Cardiac muscle cell (in vitro differentiated cells and primary cell): ENCODE measurements around the gene TRIM45. TPM values are rescaled to one million over a fixed set of nuclear protein-coding genes. Genes with fewer than 3 reads are reported as not detected.

ENCODE experiments used
- DNase-seq, 2 donors: peaks; one replicate each; pipeline versions ENCODE4 v3.0.0 to v3.0.0-alpha.2; 2010 to 2017; ENCODE audit warnings: low read depth in 1 of 2, low spot score in 1 of 2
- H3K27ac ChIP-seq: fragments of 200-600 bp; sonication (generic); 2 replicates; pipeline ENCODE4 v1.5.1; 2016
- H3K27me3 ChIP-seq: fragments of 200-600 bp; sonication (generic); 2 replicates; pipeline ENCODE4 v1.6.0; 2016; ENCODE audit warnings: control low read depth
- H3K36me3 ChIP-seq: fragments of 200-600 bp; sonication (generic); 2 replicates; pipeline ENCODE4 v1.5.1; 2016; ENCODE audit warnings: control low read depth
- H3K4me1 ChIP-seq: fragments of 200-600 bp; sonication (generic); 2 replicates; pipeline ENCODE4 v1.8.1; 2017; ENCODE audit warnings: low read depth, mild to moderate bottlenecking, mixed run types
- H3K4me3 ChIP-seq: fragments of 200-600 bp; sonication (generic); 2 replicates; pipeline ENCODE4 v1.5.1; 2016; ENCODE audit warnings: mild to moderate bottlenecking
- H3K9me3 ChIP-seq: fragments of 200-600 bp; sonication (generic); 2 replicates; pipeline ENCODE4 v1.5.1; 2017; ENCODE audit warnings: low read depth, mild to moderate bottlenecking, control low read depth
- polyA plus RNA-seq: library from polyadenylated mRNA; unstranded; fragments of >200 nt; fragmentation: Nextera tagmentation; extraction: Ambion mirVana; gene quantifications from 2 replicates; pipeline ENCODE4 v1.2.1, GENCODE V29; 2016
- total RNA-seq: library from RNA; depleted of rRNA; stranded (reverse); fragments of >200 nt; gene quantifications from 2 replicates; pipeline ENCODE4 v1.2.3, GENCODE V29; 2016
- TF ChIP-seq, protein P1 (sequence below): IDR thresholded peaks from 2 replicates; pipeline ENCODE4 v1.5.1; 2012; ENCODE audit warnings: low read depth, mild to moderate bottlenecking, low read length

Gene TRIM45
- total and polyA plus RNA-seq, 2 experiments from 2014 or later = 17.2 to 21.5 TPM

DNA sequence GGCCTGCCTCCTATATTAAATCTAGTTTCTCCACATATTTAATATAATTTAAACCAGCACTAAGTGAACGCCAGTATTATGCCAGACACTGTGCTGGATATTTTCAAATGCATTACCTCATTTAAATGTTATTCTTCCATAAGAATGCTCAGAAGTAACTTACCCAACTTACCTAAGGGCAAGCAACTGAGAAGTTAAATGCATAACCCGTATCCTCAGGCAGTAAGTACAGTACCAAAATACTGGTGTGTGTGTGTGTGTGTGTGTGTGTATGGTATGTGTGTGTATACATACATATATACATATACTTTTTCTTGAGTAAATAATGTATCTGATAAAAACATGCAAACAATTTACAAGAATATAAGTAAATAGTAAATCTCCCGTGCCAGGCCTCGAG lies 9.0 kb upstream of the TRIM45 start:
- H3K27me3 ChIP-seq = no peaks in the 10 kb centered on the region
- H3K27ac ChIP-seq = no peak overlapping the region
- H3K4me1 ChIP-seq = peaks cover 11% of the 10 kb centered on the region
- TF ChIP-seq, protein P1, sequence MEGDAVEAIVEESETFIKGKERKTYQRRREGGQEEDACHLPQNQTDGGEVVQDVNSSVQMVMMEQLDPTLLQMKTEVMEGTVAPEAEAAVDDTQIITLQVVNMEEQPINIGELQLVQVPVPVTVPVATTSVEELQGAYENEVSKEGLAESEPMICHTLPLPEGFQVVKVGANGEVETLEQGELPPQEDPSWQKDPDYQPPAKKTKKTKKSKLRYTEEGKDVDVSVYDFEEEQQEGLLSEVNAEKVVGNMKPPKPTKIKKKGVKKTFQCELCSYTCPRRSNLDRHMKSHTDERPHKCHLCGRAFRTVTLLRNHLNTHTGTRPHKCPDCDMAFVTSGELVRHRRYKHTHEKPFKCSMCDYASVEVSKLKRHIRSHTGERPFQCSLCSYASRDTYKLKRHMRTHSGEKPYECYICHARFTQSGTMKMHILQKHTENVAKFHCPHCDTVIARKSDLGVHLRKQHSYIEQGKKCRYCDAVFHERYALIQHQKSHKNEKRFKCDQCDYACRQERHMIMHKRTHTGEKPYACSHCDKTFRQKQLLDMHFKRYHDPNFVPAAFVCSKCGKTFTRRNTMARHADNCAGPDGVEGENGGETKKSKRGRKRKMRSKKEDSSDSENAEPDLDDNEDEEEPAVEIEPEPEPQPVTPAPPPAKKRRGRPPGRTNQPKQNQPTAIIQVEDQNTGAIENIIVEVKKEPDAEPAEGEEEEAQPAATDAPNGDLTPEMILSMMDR = no peak
- no peaks in the 10 kb centered on the region for H3K9me3 ChIP-seq
- no peaks in the 10 kb centered on the region for H3K36me3 ChIP-seq
- no peak overlapping the region for H3K4me3 ChIP-seq
- DNase-seq = no peak

DNA sequence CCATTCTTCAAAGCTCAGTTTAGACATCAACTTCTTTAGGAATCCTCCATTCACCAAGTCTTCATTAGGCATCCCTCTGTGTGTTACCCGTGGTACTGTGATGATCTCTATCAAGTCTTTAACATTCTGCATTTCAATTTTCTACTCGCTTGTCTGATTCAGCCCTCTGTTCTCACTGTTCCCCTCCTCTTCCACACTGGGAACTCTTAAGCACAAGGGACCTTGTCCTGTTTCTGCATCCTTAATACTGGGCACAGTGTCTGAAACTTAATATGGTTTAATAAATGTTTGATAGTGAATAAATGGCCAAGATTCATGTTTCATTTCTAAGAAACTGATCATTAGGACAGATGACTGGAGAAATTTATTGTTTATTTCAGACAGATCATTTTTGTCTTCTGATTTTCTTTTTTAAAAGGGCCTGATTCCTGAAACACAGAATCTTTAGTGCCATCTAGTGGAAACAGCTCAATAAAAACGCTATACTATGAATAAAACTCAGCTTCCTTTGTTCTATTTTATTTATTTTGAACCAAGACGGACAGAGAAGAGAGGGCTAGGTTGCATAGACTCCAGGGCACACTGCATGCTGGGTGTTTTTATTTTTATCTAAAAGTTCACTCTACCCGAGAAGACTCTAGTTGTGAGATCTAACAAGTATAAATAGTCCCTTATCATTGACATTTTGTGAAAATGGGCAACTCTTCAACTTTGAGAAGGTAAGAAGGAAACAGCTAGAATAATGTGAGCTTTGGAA lies 7.0 kb upstream of the TRIM45 start:
- H3K27me3 ChIP-seq = no peaks in the 10 kb centered on the region
- no peaks in the 10 kb centered on the region for H3K9me3 ChIP-seq
- H3K4me1 ChIP-seq = peaks cover 11% of the 10 kb centered on the region
- TF ChIP-seq, protein P1 = peak; percentile 48
- H3K36me3 ChIP-seq = no peaks in the 10 kb centered on the region
- DNase-seq = peak in 1 of 2 donors; percentile 69
- H3K4me3 ChIP-seq = no peak overlapping the region
- no peak overlapping the region for H3K27ac ChIP-seq

DNA sequence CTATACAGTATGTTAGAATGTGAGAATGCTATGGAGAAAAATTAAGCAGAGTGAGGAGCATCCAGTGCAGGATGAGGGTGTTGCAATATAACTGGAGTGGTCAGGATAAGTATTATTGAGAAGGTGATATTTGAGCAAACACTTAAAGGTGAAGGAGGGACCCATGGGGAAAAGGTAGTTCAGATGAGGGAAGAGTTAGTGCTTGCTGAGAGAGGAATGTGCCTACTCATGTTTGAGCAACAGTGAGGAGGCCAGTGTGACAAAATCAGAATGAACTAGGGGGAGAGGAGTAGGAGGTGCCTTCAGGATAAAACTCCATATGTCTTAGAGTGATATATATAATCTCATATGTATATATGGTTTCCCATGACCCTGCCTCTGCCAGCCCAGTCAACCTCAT lies 6.2 kb upstream of the TRIM45 start:
- H3K9me3 ChIP-seq = no peaks in the 10 kb centered on the region
- peak in 1 of 2 donors; percentile 10 for DNase-seq
- TF ChIP-seq, protein P1 = no peak
- H3K36me3 ChIP-seq = no peaks in the 10 kb centered on the region
- H3K27ac ChIP-seq = no peak overlapping the region
- no peak overlapping the region for H3K4me3 ChIP-seq
- H3K4me1 ChIP-seq = peaks cover 12% of the 10 kb centered on the region
- H3K27me3 ChIP-seq = no peaks in the 10 kb centered on the region

DNA sequence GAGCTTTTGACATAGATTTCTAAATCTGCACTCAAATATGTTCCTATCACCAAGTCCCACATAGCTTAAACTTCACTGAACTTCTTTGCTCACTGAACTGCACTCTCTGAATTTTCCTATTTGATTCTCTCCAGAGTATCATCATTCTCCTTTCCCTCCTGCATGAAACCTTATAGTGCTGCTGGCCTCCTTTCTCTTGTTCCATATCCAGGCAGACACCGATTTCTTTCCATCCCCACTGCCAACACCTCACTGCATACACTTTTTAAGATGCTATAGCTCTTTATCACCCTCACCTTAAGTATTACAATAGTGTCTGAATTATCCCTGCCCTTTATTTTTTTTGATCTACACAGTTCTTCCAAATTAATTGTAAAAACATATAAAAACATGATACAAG lies 3.1 kb upstream of the TRIM45 start:
- no peak overlapping the region for H3K27ac ChIP-seq
- no peaks in the 10 kb centered on the region for H3K36me3 ChIP-seq
- H3K9me3 ChIP-seq = no peaks in the 10 kb centered on the region
- TF ChIP-seq, protein P1 = no peak
- no peak for DNase-seq
- no peaks in the 10 kb centered on the region for H3K27me3 ChIP-seq
- no peak overlapping the region for H3K4me3 ChIP-seq
- peaks cover 22% of the 10 kb centered on the region for H3K4me1 ChIP-seq

DNA sequence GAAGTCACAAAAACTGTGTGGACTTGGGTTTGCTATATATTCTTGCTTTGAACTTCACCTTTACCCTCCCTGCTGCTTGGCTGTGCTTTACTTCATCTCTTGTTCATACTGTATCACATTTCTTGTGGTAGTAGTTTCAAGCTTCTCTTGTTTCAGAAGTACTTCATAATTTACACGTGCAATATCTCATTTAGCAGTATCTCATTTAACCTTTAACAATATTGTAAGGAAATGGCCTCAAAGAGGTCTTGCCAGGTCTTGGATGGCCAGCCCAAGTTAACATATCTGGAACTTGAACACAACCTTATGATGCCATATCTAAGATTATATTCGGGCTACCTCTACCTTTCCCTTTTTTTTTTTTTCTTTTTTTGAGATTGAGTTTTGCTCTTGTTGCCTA lies 1.7 kb upstream of the TRIM45 start:
- H3K27ac ChIP-seq = no peak overlapping the region
- peaks cover 13% of the 10 kb centered on the region for H3K4me1 ChIP-seq
- no peaks in the 10 kb centered on the region for H3K36me3 ChIP-seq
- no peaks in the 10 kb centered on the region for H3K27me3 ChIP-seq
- H3K9me3 ChIP-seq = no peaks in the 10 kb centered on the region
- no peak for DNase-seq
- TF ChIP-seq, protein P1 = no peak
- H3K4me3 ChIP-seq = no peak overlapping the region
